Measurements from ENCODE around the gene MAML3.
A peak's percentile ranks its signal among the peaks of the same experiment; 100 is the strongest.

The MAML3 gene

GRCh38 chr4:140153718-140154571 is at the start of gene MAML3:
Gene MAML3, minus strand, starts transcription at chr4:140154184. Its CDS starts 857 bp downstream, at chr4:140153327.
- peak; percentile 97 for DNase-seq

DNA sequence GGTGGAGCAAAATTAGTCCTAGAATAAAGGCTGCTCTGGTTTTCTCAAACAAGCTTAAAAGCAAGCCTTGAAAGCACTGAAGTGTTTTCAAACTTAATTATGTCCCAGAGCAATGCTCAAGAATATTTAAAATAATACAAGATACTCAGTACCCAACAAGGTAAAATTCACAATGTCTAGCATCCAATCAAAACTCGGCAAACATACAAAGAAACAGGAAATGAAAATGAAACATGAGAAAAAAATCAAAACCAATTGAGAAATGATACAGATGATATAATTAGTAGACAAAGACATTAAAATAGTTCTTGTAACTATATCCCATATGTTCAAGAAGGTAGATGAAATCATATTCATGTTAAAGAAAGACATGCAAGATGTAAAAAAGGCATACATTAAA is 45.0 kb upstream of the MAML3 start:
- DNase-seq, result no peak

- no peak for DNase-seq
Measured at GRCh38 chr4:140195806-140196205, 41.8 kb upstream of the MAML3 start.

DNA sequence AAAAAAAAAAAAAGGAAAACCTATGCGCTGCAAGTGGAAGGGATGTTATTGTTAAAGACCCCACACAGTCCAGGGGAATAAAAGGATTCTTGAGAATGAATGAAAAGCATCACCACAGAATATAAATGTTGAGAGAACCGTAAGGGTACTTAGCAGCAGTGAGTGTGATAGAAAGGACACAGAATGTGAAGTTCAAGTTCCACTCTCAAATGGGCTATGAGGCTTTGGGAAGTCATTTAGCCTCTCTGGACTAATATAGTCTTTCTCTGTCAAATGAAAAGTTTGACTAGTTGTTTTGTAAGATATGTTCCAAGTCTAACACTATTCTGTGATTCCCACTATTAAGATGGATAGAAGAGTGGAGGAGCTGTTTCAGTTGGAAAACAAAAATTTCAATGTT is 35.8 kb upstream of the MAML3 start:
- DNase-seq, result no peak

GRCh38 chr4:140188975-140189374 is 35.0 kb upstream of the MAML3 start:
- no peak for DNase-seq

GRCh38 chr4:140187316-140187695 is 33.3 kb upstream of the MAML3 start:
- DNase-seq, result no peak

DNA sequence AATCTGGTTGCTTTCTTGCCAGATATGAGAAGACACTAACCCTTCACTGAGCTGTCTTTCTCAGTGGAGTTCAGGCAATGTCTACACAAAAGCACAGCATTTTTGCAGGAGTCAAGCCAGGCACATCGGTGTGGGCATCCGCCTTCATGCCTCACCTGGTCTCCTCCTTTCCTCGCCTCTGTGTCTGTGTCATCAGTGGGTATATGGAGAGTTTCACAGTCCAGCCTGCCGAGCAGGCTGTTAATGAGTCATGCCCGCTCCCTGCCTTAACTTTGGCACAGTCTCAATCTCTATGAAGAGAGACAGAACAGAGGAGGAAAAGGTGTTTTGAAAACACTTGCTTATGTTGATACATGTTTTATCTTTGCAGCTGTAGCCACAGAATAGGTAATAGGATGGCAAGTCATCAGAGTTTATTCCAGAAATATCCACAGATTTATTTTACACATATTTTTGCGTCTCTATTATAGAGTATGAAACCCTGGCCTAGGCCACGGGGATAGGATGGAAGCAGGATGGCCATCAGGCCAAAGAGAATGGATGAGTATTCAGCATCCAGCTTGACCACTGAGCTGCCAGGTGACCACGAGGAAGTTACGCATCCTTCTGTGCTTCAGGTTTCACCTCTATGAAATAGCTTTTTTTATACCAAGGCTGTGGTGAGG is 32.8 kb upstream of the MAML3 start:
- no peak for DNase-seq

DNA sequence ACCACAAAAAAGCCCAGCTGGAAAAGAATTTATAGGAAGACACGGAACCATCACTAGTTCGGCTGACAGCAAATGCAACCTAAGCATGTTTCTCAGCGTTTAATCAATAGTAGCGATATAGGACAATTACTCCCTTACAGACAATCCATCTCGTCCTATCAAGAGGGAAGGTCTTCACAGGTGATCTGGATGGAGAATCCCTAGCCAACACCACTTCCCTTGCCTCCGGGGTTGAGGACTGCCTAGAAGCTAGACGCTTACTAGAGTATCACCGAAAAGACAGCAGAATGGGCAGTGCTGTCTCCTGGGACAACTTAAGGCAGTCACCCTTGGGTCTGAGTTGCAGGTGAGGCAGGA is 32.1 kb upstream of the MAML3 start:
- DNase-seq, result no peak

DNA sequence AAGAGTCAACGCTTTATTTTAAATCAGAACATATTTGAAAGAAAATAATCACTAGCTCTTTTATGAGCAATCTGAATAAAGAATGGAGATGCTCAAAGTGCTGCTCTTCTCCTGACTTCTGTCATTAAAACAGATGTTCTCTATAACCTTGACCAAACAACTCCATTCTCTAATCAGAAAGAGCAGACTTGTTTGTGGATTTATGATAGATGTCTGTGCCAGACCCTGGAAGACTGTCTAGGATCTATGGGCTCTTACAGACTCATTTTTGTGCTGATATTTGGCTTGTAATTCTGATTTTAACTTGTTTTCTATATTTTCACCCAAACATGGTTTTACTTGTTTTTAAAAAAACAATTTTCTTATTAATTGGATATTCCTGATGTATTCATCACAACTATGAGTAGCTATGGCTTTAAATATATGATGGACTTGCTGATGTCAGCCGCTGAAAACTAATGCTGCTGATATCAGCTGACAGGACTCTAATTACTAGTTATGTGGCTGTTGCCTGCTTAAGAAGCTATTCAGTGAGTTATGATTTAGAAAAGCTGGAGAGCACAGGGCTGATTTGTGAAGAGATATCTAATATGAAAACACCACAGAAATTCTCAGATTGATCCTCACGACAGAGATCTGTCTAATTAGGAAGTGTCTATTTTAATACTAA is 31.6 kb upstream of the MAML3 start:
- DNase-seq, result peak; percentile 57

DNA sequence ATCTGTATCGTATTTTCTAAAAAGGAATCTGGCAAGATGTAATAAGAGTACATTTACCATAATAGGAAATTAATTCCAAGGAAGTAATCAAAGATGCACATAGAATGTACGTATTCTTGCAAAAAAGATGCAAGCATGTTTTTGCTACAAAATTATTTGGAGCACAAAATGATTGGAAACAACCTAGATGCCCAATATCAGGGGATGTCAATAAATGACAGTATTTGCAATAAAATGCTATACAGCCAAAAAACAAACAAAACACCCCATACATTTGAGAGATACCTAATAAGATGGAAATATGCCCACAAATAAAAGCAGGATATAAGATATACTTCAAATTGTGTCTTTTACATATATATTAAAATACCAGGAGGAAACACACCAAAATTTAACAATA is 29.3 kb upstream of the MAML3 start:
- DNase-seq, result no peak

DNA sequence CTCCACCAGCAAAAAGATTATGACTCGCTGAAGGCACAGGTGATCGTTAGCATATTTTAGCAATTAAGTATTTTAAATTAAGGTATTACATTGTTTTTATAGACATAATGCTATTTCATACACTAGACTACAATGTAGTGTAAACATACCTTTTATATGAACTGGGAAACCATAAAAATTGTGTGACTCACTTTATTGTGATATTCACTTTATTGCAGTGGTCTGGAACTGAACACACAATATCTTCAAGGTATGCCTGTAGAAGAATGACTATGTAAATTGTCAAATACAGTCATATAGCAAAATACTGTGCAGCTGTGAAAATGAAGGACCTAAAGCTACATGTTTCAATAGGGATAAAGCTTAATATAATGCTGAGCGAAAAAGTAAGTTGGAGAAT is 26.6 kb upstream of the MAML3 start:
- DNase-seq, result no peak

GRCh38 chr4:140176735-140177134 is 22.8 kb upstream of the MAML3 start:
- no peak for DNase-seq

DNA sequence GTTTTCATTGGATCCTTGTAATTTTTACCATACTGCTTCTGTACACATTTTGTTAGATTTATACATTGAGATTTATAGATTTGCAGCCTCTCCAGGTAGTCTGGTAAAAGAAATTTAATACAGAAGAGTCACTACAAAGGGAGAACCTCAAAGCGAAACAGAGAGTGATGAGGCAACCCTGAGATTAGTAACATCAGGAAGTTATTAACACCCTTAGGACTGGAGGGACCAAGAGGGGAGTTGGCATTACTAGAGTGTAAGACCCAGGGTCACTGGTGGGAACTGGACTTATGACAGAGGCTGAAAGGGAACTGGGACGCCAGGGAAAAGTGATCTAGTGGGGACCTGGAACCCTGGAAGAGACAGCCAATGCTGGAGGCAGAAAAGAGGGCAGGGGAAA is 20.6 kb upstream of the MAML3 start:
- no peak for DNase-seq

DNA sequence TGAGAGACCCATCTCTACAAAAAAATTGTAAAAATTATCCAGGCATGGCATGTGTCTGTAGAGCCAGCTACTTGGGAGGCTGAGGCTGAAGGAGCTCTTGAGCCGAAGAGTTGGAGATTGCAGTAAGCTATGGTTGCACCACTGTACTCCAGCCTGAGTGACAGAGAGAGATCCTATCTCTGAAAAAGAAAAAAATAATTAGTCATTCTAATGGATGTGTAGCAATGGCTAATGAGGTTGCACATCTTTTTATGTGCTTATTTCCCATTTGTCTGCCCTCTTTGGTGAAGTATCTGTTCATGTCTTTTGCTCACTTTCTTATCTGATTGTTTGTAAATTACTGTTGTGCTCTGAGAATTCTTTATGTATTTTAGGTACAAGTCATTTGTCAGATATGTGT is 19.0 kb upstream of the MAML3 start:
- DNase-seq, result no peak

- no peak for DNase-seq
Measured at GRCh38 chr4:140170299-140170698, 16.3 kb upstream of the MAML3 start.

DNA sequence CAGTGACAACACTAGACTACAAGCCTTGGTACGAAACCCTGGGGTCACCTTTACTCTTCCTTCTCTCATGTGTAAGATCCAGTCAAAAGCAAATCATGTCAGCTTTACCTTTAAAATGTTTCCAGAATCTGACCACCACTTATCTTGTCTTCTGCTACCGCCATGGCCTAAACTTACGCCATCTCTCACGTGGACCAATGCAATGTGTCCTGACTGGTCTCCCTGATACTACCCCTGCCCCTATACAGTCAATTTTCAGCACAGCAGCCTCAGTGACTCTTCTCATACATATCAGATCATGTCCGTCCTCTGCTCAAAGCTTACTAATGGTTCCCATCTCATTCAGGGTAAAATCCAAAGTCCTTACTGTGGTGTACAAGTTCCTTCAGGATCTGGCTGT is 15.0 kb upstream of the MAML3 start:
- DNase-seq, result no peak

DNA sequence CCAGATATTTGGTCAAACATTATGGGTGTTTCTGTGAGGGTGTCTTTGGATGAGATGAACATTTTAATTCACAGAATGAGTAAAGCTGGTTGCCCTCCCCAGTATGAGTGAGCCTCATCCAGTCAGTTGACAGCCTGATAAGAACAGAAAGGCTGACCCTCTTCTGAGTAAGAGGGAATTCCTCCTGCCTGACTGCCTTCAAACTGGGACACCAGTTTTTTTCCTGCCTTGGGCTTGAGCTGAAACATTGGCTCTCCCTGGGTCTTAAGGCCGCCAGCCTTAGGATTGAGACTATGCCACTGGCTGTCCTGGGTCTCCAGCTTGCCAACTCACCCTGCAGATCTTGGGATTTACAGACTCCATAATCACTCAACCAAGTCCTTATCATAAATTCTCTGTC is 14.5 kb upstream of the MAML3 start:
- no peak for DNase-seq

DNA sequence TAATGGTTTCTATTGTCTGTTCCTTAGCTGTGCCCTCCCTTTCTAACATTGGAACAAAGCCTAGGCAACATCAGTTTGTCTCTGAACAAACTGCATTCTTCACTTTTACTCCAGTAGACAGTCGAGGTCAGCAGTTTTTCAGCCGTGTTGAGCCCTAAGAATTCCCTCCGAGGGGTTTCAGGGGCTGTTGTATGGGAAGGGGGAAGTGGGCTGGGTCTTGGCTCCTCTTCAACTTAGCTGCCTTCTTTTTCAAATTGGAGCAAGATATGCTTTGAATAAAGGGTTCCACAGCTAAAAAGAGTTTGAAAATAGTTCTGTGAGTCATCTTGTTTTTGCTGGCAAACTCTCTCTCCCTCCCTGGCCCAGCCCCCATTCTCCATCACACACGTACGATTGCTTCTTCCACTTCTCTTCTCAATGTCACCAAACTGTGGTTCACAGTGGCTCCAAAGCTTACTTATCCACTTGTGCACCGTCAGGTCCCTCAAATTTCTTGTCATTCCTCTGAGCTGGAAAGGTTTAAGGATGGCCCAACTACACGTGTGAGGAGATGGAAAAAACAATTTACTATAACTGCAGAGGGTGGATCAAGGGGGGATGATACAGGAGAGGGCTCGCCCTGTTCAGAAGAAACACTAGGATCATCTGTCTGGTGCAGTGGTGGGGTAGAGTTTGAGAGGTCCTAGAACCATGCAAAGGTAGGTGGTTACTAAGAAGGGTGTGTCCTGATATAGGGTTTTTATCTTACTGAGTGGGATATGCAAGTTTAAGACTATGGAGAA is 9.2 kb upstream of the MAML3 start:
- DNase-seq, result no peak

DNA sequence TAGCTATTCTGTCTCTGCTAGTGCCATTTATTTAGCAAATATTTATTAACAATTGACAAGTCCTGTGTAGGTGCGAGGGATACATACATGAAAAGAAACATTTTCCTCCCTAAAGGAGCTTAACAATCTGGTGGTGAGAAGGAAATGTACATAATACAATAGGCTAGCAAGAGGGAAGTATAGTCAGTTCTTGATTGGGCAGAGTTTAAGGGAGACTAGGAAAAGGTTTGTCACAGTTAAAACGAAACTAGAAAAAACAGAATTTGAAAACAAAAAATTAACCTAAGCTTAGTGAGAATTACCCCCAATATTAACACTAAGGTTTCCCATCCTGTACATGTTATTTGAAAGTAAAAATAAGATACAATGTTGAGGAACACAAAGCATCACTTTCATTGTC is 8.6 kb upstream of the MAML3 start:
- no peak for DNase-seq

DNA sequence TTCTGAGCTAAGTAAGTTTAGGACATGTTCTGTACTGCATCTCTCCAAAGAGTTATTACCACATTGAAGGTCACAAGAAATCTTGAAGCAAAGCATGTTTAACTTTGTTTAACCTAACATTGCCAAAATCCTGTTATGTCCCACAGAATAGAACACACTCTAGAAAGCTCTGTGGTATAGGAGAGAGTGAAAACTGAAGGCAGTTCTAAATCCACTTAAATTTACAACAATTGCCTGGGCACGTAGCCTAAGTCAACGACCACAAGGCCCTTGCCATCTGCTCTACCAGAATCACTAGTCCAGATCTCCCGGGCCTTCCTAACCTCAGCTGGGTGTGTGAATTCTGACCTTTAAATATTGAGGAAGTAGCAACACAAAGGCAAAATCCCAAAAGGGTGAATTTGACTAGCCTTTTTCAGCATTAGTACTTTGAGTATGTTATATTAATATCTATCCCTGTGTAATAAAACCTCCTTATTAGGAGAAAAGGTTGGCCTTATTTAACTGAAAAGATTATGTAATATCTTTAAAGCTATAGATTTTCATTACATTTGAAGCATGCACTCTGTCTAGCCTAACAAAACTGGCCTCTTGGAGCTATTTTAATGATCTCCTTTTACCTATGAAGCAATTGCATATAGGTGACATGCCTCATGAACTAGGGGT is 4.5 kb upstream of the MAML3 start:
- no peak for DNase-seq

DNA sequence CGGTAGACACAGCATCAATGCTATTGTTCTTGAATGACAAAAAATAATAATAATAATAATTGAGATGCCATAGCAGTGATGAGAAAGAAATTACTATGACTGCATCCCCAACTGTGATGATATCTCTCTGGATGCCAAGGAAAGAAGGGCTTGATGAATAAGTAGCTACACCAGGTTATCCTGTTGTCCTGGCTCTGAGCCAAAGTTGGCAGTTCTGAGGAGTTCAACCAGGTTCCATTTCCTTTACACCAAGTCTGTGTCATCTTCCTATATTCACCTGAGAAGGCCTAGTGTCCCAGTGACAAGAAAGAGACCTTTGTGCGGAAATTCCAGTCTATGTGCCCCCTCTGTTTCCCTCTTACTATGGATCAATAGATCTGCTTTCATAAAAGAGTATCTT is 3.4 kb upstream of the MAML3 start:
- no peak for DNase-seq

GRCh38 chr4:140156529-140157171 is 2.7 kb upstream of the MAML3 start:
- DNase-seq, result no peak

Measured in NCI-H2227 treated with DMSO at 0.1 percent for 48 hours (cell line).